HepG2 (cell line): ENCODE measurements around the gene UBL7. TPM values are rescaled to one million over a fixed set of nuclear protein-coding genes. Genes with fewer than 3 reads are reported as not detected.

Experiments used
- CREB1 ChIP-seq, 2 experiments: fragments of 450-650 bp in 1 of 2; IDR thresholded peaks; 2 replicates each; pipeline ENCODE4 v1.6.1; 2016 to 2017; ENCODE audit warnings: control low read depth in 1 of 2, mild to moderate bottlenecking in 1 of 2, missing compliant biosample characterization in 1 of 2, missing genetic modification characterization in 1 of 2
- EZH2 ChIP-seq: conservative IDR thresholded peaks from 2 replicates; pipeline ENCODE4 v1.6.1; 2012; ENCODE audit warnings: mild to moderate bottlenecking, low read depth, low read length, moderate library complexity
- FOXJ3 ChIP-seq: sonication (generic); formaldehyde crosslinking; IDR thresholded peaks from 2 replicates; pipeline ENCODE4 v1.4.0; 2020; ENCODE audit warnings: missing genetic modification reagents, mild to moderate bottlenecking, borderline replicate concordance
- KLF12 ChIP-seq: sonication (generic); formaldehyde crosslinking; IDR thresholded peaks from 2 replicates; pipeline ENCODE4 v1.4.0; 2020; ENCODE audit warnings: missing genetic modification reagents, borderline replicate concordance
- NFATC3 ChIP-seq: sonication (generic); formaldehyde crosslinking; IDR thresholded peaks from 2 replicates; pipeline ENCODE4 v1.5.1; 2020; ENCODE audit warnings: mild to moderate bottlenecking, missing genetic modification reagents
- NR2F2 ChIP-seq: IDR thresholded peaks from 2 replicates; pipeline ENCODE4 v1.6.1; 2012; ENCODE audit warnings: low read depth, inconsistent platforms, borderline replicate concordance
- PRPF4 ChIP-seq: fragments of 200-400 bp; formaldehyde crosslinking; IDR thresholded peaks from 2 replicates; pipeline ENCODE4 v1.6.1; 2016; ENCODE audit warnings: low read length, low read depth; ENCODE audit not compliant: poor library complexity, severe bottlenecking
- SPEN ChIP-seq: sonication (generic); formaldehyde crosslinking; IDR thresholded peaks from 2 replicates; pipeline ENCODE4 v1.5.1; 2020; ENCODE audit warnings: low read depth, mild to moderate bottlenecking, missing genetic modification reagents
- TAF1 ChIP-seq: sonication (generic); formaldehyde crosslinking; IDR thresholded peaks from 2 replicates; pipeline ENCODE4 v1.4.0; 2020; ENCODE audit warnings: missing genetic modification reagents
- TEAD2 ChIP-seq: sonication (generic); formaldehyde crosslinking; IDR thresholded peaks from 2 replicates; pipeline ENCODE4 v1.9.0; 2021; ENCODE audit warnings: missing genetic modification reagents
- TOPORS ChIP-seq: sonication (generic); formaldehyde crosslinking; IDR thresholded peaks from 2 replicates; pipeline ENCODE4 v1.8.0; 2023; ENCODE audit warnings: mild to moderate bottlenecking, missing genetic modification reagents
- WIZ ChIP-seq: sonication (generic); formaldehyde crosslinking; IDR thresholded peaks from 2 replicates; pipeline ENCODE4 v1.5.1; 2020; ENCODE audit warnings: mild to moderate bottlenecking, missing genetic modification reagents
- ZMYM3 ChIP-seq: sonication (generic); formaldehyde crosslinking; IDR thresholded peaks from 2 replicates; pipeline ENCODE4 v1.5.1; 2020; ENCODE audit warnings: mild to moderate bottlenecking, missing genetic modification reagents
- ZNF326 ChIP-seq: sonication (generic); formaldehyde crosslinking; IDR thresholded peaks from 2 replicates; pipeline ENCODE4 v1.4.0; 2020; ENCODE audit warnings: missing genetic modification reagents, borderline replicate concordance
- ZNF33A ChIP-seq: sonication (generic); formaldehyde crosslinking; IDR thresholded peaks from 2 replicates; pipeline ENCODE4 v1.5.1; 2020; ENCODE audit warnings: missing genetic modification reagents, mild to moderate bottlenecking, moderate library complexity, borderline replicate concordance
- ZNF607 ChIP-seq: sonication (generic); formaldehyde crosslinking; IDR thresholded peaks from 2 replicates; pipeline ENCODE4 v1.5.1; 2020; ENCODE audit warnings: missing genetic modification reagents, mild to moderate bottlenecking, borderline replicate concordance
- ZNF709 ChIP-seq: sonication (generic); formaldehyde crosslinking; IDR thresholded peaks from 2 replicates; pipeline ENCODE4 v1.5.0; 2020; ENCODE audit warnings: mild to moderate bottlenecking, missing genetic modification reagents
- ZNF878 ChIP-seq: sonication (generic); formaldehyde crosslinking; IDR thresholded peaks from 2 replicates; pipeline ENCODE4 v1.8.1; 2023; ENCODE audit warnings: mild to moderate bottlenecking, missing genetic modification reagents, moderate library complexity
- polyA plus RNA-seq, 8 experiments: library from polyadenylated mRNA; depleted of rRNA in 3 of 8; stranded (reverse) in 7 of 8; unstranded in 1 of 8; fragments of >200 nt; fragmentation: Illumina TruSeq in 4 of 8; extraction: Trizol in 4 of 8; gene quantifications; 2 replicates each; pipeline versions ENCODE4 v1.2.1 to v1.2.3, GENCODE V29; 2011 to 2016; ENCODE audit warnings: low read depth in 4 of 8, missing spikeins in 1 of 8, mixed read lengths in 1 of 8; ENCODE audit not compliant: insufficient read depth in 1 of 8
- total RNA-seq, 5 experiments: library from RNA; depleted of rRNA; stranded (reverse); fragments of >200 nt; fragmentation: Illumina TruSeq; extraction: Trizol; gene quantifications; 2 replicates each; pipeline ENCODE4 v1.2.3, GENCODE V29; 2016; ENCODE audit warnings: low read depth in 1 of 5
- TF ChIP-seq, protein P1 (sequence below): sonication (generic); formaldehyde crosslinking; IDR thresholded peaks from 2 replicates; pipeline ENCODE4 v1.5.0; 2020; ENCODE audit warnings: mild to moderate bottlenecking, missing genetic modification reagents
- TF ChIP-seq, protein P2 (sequence below): sonication (generic); formaldehyde crosslinking; IDR thresholded peaks from 2 replicates; pipeline ENCODE4 v1.4.0; 2020; ENCODE audit warnings: missing genetic modification reagents
- TF ChIP-seq, protein P3 (sequence below): sonication (generic); formaldehyde crosslinking; IDR thresholded peaks from 2 replicates; pipeline ENCODE4 v1.5.0; 2020; ENCODE audit warnings: mild to moderate bottlenecking, missing genetic modification reagents
- TF ChIP-seq, protein P4 (sequence below): sonication (generic); formaldehyde crosslinking; conservative IDR thresholded peaks from 2 replicates; pipeline ENCODE4 v1.4.0; 2020; ENCODE audit warnings: missing genetic modification reagents

UBL7 gene
- total and polyA plus RNA-seq, 2 of the 13 experiments (the other 11 are each of a cell fraction or from before 2014, with no cell fraction given) = 55.0 to 63.5 TPM

DNA sequence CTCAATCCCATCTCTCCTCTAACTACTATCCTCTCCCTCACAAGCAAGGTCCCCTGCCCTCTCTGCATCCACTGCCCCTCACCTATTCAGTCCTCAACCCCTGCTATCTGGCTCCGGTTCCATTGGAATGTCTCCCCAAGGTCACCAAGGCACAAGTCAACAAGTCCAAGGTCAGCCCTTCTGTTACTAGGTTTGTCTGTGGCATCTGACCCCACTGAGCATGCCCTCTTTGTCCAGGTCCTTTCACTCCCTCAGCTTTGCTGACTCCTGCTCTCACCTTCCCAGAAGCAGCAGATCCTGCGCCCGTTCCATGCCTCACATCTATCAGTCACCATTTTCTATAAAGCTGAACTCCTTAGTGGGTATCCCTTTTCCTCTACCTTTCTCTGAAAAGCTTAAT lies 18.9 kb downstream of the UBL7 start (continued):
- TF ChIP-seq ZNF607 (CRISPR knock-in tag) = 0 out of 2 replicates have a peak, but pooled peaks have one; percentile 7
- TF ChIP-seq NR2F2 = peak; percentile 85
- TF ChIP-seq TOPORS (CRISPR knock-in tag) = no peak
- TF ChIP-seq, protein P1, sequence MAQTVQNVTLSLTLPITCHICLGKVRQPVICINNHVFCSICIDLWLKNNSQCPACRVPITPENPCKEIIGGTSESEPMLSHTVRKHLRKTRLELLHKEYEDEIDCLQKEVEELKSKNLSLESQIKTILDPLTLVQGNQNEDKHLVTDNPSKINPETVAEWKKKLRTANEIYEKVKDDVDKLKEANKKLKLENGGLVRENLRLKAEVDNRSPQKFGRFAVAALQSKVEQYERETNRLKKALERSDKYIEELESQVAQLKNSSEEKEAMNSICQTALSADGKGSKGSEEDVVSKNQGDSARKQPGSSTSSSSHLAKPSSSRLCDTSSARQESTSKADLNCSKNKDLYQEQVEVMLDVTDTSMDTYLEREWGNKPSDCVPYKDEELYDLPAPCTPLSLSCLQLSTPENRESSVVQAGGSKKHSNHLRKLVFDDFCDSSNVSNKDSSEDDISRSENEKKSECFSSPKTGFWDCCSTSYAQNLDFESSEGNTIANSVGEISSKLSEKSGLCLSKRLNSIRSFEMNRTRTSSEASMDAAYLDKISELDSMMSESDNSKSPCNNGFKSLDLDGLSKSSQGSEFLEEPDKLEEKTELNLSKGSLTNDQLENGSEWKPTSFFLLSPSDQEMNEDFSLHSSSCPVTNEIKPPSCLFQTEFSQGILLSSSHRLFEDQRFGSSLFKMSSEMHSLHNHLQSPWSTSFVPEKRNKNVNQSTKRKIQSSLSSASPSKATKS (CRISPR knock-in tag) = no peak
- no peak for TF ChIP-seq PRPF4
- TF ChIP-seq TAF1 = no peak; the same call in 1 of the 2 replicates
- TF ChIP-seq, protein P2, sequence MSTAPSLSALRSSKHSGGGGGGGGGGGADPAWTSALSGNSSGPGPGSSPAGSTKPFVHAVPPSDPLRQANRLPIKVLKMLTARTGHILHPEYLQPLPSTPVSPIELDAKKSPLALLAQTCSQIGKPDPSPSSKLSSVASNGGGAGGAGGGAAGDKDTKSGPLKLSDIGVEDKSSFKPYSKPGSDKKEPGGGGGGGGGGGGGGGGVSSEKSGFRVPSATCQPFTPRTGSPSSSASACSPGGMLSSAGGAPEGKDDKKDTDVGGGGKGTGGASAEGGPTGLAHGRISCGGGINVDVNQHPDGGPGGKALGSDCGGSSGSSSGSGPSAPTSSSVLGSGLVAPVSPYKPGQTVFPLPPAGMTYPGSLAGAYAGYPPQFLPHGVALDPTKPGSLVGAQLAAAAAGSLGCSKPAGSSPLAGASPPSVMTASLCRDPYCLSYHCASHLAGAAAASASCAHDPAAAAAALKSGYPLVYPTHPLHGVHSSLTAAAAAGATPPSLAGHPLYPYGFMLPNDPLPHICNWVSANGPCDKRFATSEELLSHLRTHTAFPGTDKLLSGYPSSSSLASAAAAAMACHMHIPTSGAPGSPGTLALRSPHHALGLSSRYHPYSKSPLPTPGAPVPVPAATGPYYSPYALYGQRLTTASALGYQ (CRISPR knock-in tag) = no peak
- TF ChIP-seq ZMYM3 = no peak
- TF ChIP-seq FOXJ3 (CRISPR knock-in tag) = no peak; the same call in 1 of the 2 replicates
- no peak for TF ChIP-seq NFATC3 (CRISPR knock-in tag)
- no peak for TF ChIP-seq KLF12 (CRISPR knock-in tag)
- no peak for TF ChIP-seq ZNF326 (CRISPR knock-in tag)
- TF ChIP-seq CREB1 (IDR thresholded peaks at IDR 0.05) = no peak
- TF ChIP-seq CREB1 (CRISPR knock-in tag; IDR thresholded peaks at IDR 0.05) = no peak
- no peak for TF ChIP-seq TEAD2 (CRISPR knock-in tag)
- TF ChIP-seq, protein P3, sequence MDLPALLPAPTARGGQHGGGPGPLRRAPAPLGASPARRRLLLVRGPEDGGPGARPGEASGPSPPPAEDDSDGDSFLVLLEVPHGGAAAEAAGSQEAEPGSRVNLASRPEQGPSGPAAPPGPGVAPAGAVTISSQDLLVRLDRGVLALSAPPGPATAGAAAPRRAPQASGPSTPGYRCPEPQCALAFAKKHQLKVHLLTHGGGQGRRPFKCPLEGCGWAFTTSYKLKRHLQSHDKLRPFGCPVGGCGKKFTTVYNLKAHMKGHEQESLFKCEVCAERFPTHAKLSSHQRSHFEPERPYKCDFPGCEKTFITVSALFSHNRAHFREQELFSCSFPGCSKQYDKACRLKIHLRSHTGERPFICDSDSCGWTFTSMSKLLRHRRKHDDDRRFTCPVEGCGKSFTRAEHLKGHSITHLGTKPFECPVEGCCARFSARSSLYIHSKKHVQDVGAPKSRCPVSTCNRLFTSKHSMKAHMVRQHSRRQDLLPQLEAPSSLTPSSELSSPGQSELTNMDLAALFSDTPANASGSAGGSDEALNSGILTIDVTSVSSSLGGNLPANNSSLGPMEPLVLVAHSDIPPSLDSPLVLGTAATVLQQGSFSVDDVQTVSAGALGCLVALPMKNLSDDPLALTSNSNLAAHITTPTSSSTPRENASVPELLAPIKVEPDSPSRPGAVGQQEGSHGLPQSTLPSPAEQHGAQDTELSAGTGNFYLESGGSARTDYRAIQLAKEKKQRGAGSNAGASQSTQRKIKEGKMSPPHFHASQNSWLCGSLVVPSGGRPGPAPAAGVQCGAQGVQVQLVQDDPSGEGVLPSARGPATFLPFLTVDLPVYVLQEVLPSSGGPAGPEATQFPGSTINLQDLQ = no peak
- peak; percentile 67; the same call in 1 of the 2 replicates for TF ChIP-seq SPEN (CRISPR knock-in tag)
- TF ChIP-seq WIZ = no peak
- no peak for TF ChIP-seq ZNF709 (CRISPR knock-in tag)
- TF ChIP-seq ZNF878 (CRISPR knock-in tag) = peak; percentile 79; the same call in 1 of the 2 replicates
- TF ChIP-seq ZNF33A = no peak
- TF ChIP-seq, protein P4, sequence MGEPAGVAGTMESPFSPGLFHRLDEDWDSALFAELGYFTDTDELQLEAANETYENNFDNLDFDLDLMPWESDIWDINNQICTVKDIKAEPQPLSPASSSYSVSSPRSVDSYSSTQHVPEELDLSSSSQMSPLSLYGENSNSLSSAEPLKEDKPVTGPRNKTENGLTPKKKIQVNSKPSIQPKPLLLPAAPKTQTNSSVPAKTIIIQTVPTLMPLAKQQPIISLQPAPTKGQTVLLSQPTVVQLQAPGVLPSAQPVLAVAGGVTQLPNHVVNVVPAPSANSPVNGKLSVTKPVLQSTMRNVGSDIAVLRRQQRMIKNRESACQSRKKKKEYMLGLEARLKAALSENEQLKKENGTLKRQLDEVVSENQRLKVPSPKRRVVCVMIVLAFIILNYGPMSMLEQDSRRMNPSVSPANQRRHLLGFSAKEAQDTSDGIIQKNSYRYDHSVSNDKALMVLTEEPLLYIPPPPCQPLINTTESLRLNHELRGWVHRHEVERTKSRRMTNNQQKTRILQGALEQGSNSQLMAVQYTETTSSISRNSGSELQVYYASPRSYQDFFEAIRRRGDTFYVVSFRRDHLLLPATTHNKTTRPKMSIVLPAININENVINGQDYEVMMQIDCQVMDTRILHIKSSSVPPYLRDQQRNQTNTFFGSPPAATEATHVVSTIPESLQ (CRISPR knock-in tag) = no peak
- TF ChIP-seq EZH2 = no peak
